ENCODE measurements around the gene PTPRK.

PTPRK gene

DNA sequence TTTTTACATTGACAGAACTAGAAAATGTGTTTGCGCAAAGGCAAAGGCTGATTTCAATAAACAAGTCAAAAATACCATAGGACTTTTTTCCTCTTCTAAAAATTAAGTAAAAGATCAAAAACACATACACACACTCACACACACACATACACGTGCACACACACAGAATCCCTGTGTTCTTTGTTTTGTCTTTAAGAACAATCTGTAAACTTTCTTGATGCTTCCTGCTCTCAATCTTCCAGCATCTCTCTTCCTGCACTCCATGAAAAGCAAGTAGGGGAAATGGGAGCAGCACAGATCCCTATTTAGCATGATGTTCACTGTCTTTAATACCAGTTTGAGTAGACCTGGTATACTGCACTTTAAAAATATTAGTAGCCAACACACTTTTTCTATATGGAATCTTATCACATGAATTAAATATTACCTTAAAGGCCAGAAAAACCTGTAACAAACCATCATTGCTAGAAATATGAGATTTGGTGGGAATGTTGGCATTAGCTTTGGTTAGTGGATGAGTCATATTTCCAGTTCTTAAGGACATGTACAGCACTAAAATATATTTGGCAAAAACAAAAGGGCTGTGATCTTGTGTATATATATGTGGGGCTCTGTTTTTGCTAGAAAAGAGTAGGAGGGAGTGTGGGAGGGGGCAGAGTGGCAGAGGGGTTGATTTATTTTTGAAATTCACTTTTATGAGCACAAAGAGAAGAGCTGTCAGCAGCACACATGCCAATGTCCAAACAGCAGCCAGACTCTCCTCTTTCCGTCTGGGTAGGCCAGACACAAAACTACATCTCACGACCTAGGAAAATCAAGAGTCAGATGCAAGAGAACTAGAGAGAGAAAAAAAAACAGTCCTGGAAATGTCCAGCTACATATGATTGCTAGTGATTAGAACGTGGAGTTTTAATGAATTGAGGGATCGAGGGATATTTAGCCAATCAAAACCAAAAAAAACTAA lies 4.6 kb downstream of the PTPRK start:
- peak; percentile 49 for DNase-seq

DNA sequence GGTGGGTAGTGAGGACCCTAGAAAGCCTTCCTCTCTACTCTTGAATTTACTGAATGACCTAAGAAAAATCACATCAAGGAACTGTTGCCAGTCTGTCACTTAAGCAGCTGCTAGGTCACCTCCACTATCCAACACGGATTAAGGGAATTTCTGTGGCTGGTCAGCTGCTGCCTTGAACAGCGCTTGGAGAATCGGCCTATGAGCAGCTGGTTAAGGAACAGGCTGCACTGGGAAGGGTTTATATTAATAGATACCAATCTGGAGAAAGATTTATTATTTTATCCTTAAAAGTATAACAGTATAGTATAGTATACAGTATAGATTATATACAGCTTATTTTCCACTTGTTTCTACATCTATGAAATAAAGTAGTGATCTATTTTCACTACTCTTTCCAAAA lies 6.5 kb downstream of the PTPRK start:
- peak; percentile 39 for DNase-seq

DNA sequence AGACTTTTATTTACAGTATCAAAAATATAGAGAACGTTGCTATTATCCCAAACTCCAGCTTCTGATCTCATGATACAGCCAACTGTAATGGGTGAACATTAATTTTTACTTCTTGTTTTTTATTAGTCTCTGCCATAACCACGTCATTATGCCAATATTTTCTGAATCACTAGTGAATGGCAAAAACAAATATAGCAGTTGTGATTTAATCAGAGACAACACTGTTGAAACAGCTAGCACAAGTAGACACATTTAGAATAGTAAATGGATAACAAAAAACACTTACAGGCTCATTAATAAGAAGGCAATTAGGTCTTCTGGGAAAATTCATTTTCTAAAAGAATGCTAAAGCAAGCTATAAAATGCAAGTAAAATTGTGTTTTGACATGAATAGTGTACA lies 8.1 kb downstream of the PTPRK start:
- no peak for DNase-seq

DNA sequence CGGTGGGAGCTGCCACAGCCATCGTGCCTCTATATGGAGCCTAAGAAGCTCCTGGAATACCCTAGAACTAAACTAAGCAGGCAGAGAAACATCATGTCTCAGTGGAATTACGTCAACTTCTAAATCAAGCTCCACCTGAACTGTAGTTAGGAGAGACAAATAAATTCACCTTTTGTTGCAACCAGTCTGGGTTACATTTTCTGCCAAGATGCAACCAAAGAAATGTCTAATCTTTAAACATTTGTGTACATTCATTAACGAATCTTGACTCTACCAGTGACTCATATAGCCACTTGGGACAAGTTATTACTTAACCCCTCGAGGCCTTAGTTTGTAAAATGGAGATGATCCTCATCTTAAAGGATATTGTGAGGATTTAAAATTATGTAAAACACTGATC lies 8.9 kb downstream of the PTPRK start:
- DNase-seq: peak; percentile 60

GRCh38 chr6:128509709-128510108 lies 10.7 kb downstream of the PTPRK start:
- DNase-seq: peak; percentile 73

DNA sequence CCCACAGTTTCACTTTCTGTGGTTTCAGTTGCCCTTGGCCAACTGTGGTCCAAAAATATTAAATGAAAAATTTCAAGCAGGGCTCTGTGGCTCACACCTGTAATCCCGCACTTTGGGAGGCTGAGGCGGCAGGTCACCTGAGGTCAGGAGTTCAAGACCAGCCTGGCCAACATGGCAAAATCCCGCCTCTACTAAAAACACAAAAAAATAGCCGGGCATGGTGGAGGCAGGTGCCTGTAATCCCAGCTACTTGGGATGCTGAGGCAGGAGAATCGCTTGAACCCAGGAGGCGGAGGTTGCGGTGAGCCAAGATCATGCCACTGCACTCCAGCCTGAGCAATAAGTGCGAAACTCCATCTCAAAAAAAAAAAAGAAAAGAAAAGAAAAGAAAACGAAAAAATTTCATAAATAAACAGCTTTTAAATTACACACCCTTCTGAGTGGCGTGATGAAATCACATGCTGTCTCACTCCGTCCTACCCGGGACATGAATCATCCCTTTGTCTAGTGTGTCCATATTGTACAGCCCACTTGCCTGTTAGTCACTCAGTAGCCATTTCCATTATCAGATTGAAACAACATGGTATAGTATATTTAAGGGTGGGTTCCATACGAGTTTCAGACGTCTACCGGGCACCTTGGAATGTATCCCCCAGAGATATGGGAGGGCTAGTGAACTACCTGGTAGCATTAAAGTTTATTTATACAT lies 11.7 kb downstream of the PTPRK start:
- DNase-seq: peak; percentile 50

DNA sequence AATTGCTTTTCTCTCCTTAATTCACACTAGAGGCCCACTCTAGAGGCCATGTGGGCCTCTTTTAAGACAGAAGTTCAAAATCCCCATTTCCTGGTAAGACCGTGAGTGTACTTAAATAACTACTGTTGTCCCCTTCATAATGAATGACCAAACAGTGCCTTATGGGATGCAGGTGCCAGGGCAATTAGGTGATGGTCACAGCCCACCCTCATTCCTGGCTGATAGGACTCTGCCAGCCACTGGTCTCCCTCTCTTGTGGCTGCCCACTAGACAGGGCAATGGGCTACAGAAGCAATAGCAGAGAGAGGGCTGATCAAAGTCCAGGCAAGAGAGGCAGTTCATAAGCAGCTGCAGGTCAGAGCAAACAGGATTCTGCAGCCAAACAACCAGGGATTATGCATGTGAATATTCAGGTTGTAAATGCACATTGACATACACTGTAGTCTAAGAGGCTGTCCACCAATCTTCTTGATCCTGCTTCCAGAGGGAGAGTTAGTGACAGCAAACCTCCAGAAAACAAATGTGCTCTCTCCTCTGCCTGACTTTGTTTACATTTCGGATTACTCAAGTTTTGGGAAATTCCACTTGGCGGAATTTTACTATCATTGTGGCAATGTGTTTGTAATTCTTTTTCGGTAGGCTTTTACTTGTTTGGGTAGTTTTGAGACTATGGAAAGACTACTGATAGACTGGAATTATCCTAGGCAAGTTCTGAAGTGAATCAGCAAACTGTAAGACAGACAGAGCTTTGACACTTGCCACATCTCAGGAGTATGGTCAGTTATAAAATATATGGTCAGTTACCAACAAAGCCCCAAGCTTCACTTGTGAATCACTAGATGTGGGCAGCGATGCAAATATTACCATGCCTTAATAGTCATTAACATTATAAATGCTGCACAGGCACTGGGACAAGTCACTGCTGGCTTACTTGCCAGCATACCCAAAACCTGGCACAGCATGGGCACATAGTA lies 12.8 kb downstream of the PTPRK start:
- peak; percentile 60 for DNase-seq

DNA sequence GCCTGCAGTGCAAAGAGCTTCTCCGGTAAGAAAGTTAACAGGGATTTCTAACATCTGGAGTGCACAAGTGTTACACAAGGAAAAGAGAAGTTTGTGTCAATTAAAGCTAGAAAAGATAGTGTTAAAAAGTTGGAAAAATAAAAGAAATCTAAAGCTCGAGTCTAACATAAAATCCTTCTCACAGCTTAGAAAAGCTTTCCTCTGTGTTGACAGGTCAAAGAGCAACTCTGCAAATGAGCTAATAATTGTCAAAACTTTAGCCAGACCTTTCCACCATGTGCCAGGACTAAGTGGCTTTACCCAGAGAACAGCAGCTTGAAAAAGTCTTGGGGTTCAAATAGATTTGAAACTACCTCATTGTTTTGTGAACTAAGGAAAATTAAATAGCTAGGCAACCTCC lies 14.8 kb downstream of the PTPRK start:
- DNase-seq: no peak

GRCh38 chr6:128504003-128504654 lies 16.3 kb downstream of the PTPRK start:
- no peak for DNase-seq

GRCh38 chr6:128500749-128501600 lies 19.4 kb downstream of the PTPRK start:
- peak; percentile 52 for DNase-seq

DNA sequence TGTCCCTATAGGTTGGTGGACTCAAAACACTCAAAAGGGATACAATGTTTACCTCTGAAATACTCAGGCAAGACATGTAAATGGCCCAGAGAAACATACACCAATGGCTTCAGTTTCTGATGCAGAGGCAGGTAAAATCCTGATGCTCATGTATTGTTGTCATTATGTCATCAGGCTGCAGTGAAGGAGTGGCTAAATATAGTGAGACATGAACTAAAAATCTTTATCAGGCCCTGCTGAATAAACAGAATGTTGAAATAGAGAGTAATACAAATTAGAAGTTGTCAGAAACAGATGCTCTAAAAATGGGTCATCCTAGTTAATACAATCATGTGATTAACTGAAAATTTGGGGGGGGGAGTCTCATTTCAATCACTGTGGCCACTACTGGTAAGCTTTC lies 20.4 kb downstream of the PTPRK start:
- DNase-seq: peak; percentile 59

GRCh38 chr6:128499079-128499731 lies 21.2 kb downstream of the PTPRK start:
- DNase-seq: no peak

DNA sequence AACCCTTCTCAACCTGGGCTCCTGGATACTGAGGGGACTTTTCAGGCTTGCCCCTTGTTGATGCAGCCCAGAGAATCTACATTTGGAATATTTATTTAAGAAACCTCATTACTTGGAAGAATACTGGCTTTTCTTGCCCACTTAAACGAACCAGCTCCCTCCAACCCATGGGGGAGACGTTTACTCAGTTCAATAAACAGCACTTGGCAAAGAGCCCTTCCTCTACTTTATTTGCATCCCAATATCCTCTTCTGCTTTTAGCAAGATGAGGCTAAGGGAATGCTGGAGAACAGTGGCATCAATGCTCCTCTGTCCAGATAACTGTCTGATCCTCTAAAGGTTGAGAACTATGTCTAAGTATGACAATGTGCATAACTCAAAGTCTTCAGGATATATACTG lies 22.2 kb downstream of the PTPRK start:
- DNase-seq: peak; percentile 70

GRCh38 chr6:128495536-128496333 lies 24.7 kb downstream of the PTPRK start:
- DNase-seq: no peak

GRCh38 chr6:128494440-128494839 lies 26.0 kb downstream of the PTPRK start:
- DNase-seq: peak; percentile 90

DNA sequence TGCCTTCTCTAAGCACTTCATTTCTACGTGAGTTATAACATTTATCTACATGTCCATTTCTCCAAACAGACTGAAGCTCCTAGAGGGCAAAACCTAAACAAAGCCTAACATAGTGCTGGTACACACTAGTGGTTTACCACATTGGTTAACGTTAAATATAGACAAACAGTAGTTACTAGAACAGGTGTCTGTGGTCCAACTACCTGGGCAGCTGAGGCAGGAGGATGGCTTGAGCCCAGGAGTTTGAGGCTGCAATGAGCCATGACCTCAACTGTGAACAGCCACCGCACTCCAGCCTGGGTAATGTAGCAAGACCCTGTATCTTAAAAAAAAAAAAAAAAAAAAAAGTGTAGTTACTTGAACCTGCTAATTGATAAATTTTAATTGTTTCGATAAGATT lies 26.5 kb downstream of the PTPRK start:
- peak; percentile 61 for DNase-seq

DNA sequence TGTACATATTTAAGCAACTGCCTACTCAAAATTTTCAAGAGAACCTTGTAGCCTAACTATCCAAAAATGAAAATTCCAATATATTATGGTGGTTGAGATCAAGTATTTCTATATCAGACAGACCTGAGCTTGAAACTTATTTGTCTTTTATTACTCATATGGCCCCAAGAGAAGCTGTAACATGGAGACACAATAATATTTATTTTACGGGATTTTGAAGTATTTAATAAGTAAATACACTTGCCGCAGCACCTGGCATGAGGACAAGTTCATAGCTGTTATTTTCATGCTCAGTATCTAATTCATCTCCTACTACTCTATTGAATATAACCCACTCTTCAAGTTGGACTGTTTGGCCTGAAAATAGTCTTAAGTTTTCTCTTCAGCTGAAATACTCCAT lies 28.0 kb downstream of the PTPRK start:
- DNase-seq: no peak

- DNase-seq: peak; percentile 58
Observed at GRCh38 chr6:128491610-128492206, 28.7 kb downstream of the PTPRK start.

DNA sequence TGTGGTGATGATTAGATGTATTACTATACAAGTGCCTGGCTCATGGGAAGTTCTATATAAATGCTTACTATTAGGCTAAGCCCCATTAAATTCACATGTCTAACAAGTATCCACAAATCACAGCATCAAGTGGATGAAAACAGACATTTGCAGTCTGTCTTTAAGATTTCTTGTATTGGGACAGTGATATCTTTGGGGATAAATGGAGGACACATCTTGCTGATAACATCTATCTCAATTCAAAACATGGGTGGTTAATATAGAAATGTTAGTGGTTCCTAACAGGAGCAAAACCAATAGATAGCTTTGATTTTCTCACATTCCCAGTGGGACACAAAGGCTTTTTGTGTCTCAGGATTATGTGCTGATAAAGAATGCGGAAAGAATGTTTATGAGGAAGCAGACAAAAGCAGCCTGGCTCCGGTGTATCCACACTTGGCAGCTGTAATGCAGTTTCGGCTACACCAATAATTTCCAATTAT lies 29.3 kb downstream of the PTPRK start:
- DNase-seq: no peak
